ENCODE results near the gene RPGR.

RPGR gene

GRCh38 chrX:38318606-38319005 is 8.7 kb downstream of the RPGR start:
- DNase-seq = no peak

GRCh38 chrX:38318196-38318595 is 9.1 kb downstream of the RPGR start:
- DNase-seq = no peak

DNA sequence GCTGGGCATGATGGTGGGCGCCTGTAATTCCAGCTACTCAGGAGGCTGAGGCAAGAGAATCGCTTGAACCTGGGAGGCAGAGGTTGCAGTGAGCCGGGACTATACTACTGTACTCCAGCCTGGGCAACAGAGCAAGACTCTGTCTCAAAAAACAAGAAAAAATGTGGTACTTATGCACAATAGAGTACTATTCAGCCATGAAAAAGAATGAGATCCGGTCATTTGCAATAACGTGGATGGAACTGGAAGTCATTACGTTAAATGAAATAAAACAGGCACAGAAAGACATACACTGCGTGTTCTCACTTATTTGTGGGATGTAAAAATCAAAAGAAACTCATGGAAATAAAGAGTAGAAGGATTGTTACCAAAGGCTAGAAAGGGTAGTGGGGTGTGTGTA is 12.1 kb downstream of the RPGR start:
- DNase-seq = no peak

GRCh38 chrX:38313190-38313589 is 14.1 kb downstream of the RPGR start:
- no peak for DNase-seq

DNA sequence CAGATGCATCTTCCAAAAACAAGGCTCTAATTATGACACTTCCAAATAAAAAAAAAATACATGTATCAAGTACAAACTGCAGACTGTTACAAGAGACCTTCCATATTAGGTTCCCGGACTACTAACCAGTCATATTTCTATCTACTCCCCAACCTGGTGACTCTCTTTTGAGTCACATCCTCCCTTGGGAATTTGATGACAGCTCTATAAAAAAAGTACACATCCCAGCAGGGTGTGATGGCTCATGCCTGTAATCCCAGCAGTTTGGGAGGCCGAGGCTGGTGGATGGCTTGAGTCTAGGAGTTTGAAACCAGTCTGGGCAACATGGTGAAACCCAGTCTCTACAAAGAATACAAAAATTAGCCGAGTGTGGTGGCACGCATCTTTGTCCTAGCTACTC is 14.9 kb downstream of the RPGR start:
- DNase-seq = no peak

- no peak for DNase-seq
Observed at GRCh38 chrX:38311743-38312142, 15.6 kb downstream of the RPGR start.

DNA sequence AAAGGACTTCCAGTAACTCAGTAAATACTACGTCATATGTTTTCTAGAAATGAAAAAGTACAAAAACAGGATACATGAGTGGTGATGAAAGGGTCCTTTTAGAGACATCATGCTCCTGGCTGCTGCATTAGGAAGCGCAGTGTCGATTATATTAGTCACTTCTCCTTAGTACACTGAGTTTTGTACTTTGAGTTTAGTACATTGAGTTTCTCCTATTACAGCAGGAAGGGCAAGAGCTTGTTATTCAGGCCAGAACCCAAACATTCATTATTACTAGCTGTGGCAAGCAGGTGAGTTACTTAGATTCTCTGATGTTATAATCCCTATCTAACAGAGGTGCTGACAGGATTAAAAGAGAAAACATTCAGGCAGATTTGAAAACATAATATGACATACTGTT is 21.3 kb downstream of the RPGR start:
- DNase-seq = no peak

DNA sequence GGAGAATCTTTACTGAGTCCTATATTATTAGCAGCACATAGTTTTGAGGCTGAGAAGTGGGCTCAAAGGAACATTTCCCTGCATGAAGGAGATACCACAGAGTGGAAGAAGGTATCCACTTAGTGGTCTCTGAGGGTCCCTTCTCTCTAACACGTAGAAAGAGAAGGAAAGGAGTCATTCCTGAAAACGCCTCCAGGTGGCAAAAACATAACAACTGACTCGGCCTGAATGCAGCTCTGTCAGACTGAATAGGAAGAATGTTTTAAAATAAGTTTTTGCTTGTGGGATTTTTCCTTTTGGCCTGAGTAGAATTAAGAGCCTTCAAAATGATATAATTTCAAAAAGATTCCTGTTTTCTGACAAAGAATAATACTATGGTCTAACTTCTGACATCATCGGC is 23.3 kb downstream of the RPGR start:
- DNase-seq = no peak

GRCh38 chrX:38293741-38294140 is 33.6 kb downstream of the RPGR start:
- DNase-seq = no peak

DNA sequence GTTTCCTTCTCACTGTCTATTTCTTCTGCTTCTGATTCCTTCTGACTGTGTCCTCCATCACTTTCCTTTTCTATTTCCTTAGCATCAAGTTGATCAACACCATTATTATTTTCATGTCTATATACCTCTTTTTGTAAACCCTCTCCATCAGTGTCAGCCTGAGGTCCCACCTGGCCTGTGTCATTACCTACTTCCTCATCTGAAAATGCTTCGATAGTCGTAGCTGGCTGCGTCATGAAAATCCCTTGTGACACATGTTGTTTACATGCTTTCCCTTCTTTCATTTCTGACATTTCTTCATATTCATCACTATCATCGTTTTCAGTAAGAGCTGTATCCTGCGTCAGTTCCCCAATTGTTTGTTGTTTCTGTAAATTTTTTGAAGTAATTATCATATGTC is 39.6 kb downstream of the RPGR start:
- no peak for DNase-seq

DNA sequence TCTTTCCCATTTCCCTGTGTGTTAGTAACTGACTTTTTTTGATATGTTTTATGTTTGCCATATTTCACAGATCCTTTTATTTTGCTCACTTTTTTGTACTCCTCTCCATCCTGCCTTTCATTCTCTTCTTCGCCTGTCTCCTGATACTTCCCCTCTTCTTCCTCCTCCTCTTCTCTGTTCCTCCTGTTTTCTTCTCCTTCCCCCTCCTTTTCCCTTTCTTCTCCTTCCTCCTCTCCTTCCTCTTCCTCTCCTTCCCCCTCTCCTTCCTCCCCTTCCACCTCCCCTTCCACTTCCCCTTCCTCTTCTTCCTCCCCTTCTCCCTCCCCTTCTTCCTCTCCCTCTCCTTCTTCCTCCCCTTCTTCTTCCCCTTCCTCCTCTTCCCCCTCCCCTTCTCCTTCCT is 41.7 kb downstream of the RPGR start:
- no peak for DNase-seq

DNA sequence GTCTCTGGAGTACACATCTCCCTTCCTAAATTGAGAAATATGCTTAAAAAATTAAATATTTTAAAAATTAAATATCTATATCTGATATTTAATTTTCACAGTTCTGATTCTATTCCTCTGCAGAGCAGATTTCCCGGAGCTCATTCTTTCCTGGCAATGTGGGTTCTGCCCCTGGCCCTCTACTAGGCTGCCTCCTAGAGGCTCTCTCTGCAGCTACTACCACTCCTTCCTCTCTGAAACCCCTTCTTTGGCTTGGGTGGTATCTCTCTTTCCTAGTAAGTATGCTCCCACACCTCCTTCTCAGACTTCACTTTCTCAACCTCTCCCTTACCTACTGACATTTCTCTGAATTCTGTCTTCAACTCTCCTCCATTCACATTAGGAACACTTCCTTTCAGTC is 45.3 kb downstream of the RPGR start:
- no peak for DNase-seq

GRCh38 chrX:38279188-38279587 is 48.1 kb downstream of the RPGR start:
- no peak for DNase-seq

DNA sequence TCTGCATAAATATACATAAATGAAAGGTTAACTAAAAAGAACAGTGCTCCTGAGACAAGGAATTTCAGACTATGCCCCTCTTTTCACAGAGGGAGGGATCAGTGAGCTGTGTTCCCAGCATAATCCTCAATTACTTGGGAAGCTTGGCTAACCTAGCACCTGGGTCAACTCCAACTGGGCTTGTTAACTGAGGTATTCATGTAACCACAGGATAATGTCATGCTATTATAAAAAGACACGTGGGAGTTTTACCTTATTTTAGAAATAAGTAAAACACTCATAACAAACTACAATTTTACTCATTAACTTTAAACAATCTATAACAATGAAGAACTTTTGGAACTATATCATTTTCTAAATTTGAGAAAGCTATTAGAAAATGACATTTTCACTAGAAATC is 48.6 kb downstream of the RPGR start:
- no peak for DNase-seq

GRCh38 chrX:38277802-38278201 is 49.5 kb downstream of the RPGR start:
- DNase-seq = no peak

- DNase-seq = no peak
Observed at GRCh38 chrX:38277136-38277535, 50.2 kb downstream of the RPGR start.

DNA sequence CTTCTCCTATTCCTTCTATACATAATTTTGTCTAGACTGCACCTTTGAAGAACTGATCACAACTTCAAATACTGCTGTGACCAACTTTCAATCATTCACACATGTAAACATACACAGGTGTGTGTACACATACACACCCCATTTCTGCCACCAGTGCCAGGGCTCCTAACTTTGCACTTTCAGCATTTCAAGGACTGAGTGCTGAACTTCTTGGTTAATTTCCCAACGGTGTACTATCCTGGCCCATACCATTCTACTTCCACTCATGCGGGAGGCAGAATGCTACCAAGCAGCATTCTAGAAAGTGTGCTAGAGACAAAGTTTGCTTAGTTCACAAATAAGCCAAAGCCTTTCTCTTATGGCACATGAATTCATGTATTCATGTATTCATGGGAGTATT is 51.2 kb downstream of the RPGR start:
- DNase-seq = no peak

GRCh38 chrX:38275615-38276014 is 51.7 kb downstream of the RPGR start:
- DNase-seq = no peak

- no peak for DNase-seq
Observed at GRCh38 chrX:38273453-38273852, 53.9 kb downstream of the RPGR start.

GRCh38 chrX:38271154-38271716 is 56.1 kb downstream of the RPGR start:
- DNase-seq = no peak

GRCh38 chrX:38268011-38268410 is 59.3 kb downstream of the RPGR start:
- no peak for DNase-seq

DNA sequence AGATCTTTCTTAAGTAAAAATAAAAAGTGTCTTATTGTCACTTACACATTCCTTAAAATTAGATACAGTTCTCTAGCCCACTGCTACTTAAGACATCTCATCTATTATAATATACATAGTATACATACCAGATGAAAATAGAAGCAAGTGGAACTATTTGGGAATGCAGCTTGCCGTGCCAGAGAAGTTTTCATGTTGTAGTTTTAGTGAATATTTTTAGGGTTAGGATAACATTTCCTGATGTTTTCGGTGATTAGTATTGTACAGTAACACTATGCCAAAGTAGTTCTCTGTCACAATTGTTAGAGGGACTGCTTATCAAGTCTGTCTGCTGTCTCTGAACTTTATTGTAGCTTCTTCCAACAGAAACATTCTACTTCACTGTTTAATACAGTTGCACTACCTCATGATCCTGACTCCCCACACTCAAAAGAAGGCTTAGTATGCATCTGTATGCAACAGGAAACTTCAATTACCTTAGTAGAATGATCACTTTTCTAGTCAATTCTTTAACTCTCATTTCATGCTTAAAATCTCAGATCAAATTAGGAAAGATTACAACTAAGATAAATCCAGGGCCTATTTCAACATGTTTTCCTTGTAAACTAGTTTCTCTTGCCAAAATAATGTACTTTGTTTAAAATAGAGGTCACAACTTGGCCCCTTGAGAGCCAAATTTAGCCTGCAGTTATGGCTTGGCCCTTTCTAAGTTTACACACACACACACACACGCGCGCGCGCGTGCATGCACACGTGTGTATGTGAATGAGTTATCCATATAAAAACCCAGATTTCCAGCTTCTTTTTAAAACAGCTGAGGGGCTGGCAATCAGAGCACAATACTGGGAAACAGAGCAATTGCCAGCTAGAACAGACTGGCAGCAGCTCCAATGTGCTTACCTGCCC is 64.3 kb downstream of the RPGR start:
- no peak for DNase-seq

- DNase-seq = no peak
Observed at GRCh38 chrX:38260231-38260630, 67.1 kb downstream of the RPGR start.

GRCh38 chrX:38256019-38256418 is 71.3 kb downstream of the RPGR start:
- no peak for DNase-seq

GRCh38 chrX:38249965-38250364 is 77.3 kb downstream of the RPGR start:
- DNase-seq = no peak

Measured in CD4-positive, alpha-beta T cell treated with Interleukin-12 subunit alpha and Interleukin-12 subunit beta, for 1 hour (primary cell).